NCI-H345 (cell line): ENCODE data around the gene ZNF341.
"Not testable (repeated sequence)": the region's sequence is repeated elsewhere in the genome, so short reads cannot be mapped to it uniquely, and the experiment has no call there.

Experiments
- DNase-seq: peaks from one replicate; lab custom pipeline; 2025; lab: John Stamatoyannopoulos, UW

ZNF341 gene

GRCh38 chr20:33770005-33770404 lies 38.2 kb downstream of the ZNF341 start:
- no peak for DNase-seq

- DNase-seq, result no peak
Measured at GRCh38 chr20:33771938-33772337, 40.1 kb downstream of the ZNF341 start.

DNA sequence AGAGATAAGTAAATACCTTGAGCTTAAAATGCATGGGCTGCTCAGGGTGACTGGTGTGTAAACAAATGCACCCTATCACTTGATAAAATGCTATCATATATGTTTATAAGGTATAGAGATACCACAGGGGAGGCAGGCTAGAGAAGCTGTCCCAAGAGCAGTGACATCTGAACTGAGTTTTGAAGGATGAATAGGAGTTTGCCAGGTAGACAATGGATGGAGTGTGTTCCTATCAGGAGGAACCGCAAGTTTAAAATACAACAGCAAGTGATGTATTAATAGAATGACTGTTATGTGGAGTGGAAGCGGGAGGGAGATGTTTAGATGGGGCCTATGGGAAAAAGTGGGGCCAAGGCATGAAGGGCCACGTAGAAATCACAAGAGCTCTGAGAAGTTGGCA lies 40.6 kb downstream of the ZNF341 start:
- no peak for DNase-seq

GRCh38 chr20:33773412-33774089 lies 41.8 kb downstream of the ZNF341 start:
- DNase-seq, result no peak

GRCh38 chr20:33777816-33778215 lies 46.0 kb downstream of the ZNF341 start:
- no peak for DNase-seq

DNA sequence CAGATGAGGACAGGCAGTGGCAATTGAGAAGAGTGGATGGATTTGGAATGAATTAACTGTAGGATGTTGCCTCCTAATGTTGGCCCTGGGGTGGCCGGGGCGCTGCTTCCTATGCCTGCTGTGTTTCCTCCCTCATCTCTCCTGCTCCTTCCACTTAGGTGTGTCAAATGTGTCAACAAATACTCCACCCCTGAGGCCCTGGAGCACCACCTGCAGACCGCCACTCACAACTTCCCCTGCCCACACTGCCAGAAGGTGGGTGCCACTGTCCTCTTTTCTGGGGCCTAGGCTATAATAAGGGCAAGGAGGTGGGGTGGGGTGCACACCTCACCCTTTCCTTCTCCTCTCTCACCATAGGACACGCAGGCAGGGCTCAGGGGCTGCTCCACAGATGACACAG lies 49.3 kb downstream of the ZNF341 start:
- no peak for DNase-seq

DNA sequence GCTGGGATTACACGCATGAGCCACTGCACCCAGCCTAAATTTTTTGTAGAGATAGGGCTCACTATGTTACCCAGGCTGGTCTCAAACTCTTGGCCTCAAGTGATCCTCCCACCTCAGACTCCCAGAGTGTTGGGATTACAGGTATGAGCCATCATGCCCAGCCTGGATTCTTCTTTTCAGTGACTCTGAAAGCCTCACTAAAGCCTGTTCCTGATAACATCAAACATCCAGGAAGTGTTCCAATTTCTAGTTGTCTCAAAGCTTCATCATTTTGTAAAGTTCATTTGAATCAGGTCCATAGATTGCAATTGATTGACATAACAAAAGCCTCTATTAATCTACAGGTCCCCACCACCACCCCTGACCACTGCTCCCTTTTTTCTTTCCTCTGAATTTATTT lies 50.1 kb downstream of the ZNF341 start:
- DNase-seq, result no peak

DNA sequence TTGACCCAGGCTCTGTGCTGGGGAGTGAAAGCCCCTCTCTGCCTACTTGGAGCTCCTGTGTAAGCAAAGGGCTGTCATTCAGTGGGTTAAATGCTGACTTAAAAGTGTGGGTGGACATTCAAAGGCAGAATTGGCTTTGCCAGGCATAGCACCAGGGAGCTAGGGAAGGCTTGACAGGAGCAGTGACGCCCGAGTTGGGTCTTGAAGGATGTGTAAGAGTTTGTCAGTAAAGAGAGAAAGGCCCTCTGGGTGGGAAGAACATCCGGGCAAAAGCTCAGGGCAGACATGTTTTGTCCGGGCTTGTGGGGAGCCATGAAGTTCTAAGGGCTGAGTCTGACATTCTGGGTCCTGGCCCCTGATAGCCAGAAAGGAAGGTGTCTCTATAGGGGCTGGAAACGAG lies 51.5 kb downstream of the ZNF341 start:
- no peak for DNase-seq

- no peak for DNase-seq
Measured at GRCh38 chr20:33783818-33784217, 52.0 kb downstream of the ZNF341 start.

- no peak for DNase-seq
Measured at GRCh38 chr20:33784225-33784624, 52.4 kb downstream of the ZNF341 start.

DNA sequence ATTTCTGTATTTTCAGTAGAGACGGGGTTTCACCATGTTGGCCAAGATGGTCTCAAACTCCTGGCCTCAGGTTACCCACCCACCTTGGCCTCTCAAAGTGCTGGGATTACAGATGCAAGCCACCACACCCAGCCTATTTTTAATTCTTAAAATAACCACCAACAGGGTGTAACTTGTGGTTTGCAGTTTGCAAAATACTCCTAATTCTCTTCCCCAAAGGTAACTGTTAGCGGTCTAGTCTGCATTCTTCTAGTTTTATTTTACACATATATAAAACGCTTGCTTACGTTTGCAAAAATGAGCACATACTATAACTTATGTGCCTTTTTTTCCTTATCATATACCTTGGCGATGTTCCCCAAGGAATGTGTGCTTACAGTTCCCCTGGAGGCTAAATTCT lies 53.7 kb downstream of the ZNF341 start:
- no peak for DNase-seq

DNA sequence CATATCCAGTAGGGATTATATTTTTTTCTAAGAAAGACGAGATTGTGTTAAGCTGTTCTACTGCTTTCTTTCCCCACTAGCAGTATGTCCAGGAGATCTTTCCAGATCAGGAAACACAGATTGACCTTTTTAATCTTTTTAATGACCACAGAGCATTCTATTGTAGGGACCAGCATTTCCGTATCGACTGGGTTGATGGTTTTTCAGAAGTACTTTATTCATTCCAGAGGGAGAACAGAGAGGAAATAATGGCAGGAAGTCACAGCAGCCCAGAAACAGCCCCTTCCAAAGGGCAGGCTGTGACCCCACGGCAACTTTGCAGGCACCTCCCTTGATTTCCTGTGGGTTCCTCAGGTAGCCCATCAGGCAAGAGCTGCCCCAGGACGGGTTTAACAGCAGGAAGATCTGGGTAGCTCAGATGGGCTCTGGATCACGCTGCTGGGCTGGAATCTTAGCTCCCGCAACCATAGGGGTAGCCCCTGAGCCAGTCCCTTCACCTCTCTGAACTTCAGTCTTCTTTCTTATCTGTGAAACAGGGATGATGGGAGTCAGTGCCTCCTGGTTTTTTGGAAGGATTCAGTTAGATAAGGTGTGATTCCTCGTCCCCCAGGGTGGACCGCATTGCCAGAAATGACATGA lies 55.6 kb downstream of the ZNF341 start:
- no peak for DNase-seq

- no peak for DNase-seq
Measured at GRCh38 chr20:33788351-33789049, 56.7 kb downstream of the ZNF341 start.

DNA sequence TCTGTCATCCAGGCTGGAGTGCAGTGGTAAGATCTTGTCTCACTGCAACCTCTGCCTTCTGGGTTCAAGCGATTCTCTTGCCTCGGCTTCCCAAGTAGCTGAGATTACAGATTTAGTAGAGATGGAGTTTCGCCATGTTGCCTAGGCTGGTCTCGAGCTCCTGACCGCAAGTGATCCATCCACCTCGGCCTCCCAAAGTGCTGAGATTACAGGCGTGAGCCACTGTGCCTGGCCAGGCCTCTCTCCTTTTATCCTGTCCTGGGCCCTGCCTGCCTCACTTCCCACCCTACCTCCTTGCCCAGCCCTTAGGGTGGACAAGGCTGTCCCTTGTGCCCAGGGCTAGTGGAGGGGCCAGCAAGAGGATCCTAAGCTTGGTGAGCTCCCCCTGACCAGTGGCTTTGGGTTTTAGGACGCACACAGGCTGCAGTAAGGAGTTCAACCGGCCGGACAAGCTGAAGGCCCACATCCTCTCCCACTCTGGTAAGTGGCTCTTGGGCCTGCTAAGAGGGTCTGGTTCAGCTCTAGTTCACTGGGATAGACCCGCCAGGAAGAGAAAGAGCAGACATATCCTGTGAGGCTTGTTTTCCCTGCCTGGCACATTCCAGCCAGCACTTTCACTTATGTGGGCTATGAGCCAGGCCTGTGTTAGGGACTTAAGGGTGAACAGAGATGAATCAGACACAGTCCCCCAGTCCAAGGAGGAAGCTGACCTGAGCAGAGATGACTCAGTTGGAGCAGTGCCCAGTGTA lies 57.5 kb downstream of the ZNF341 start:
- DNase-seq, result no peak

DNA sequence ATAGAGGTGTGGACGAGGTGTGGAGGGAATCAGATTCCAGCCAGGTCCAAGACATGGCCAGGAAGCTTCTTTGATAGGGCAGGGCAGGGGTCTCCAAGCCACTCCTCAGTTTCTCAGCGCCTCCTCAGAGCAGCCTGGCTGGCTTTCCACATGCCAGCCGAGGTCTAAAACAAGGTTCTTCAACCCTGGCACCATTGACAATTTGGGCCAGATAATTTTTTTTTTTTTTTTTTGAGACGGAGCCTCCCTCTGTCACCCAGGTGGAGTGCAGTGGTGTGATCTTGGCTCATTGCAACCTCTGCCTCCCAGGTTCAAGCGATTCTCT lies 58.0 kb downstream of the ZNF341 start:
- no peak for DNase-seq

DNA sequence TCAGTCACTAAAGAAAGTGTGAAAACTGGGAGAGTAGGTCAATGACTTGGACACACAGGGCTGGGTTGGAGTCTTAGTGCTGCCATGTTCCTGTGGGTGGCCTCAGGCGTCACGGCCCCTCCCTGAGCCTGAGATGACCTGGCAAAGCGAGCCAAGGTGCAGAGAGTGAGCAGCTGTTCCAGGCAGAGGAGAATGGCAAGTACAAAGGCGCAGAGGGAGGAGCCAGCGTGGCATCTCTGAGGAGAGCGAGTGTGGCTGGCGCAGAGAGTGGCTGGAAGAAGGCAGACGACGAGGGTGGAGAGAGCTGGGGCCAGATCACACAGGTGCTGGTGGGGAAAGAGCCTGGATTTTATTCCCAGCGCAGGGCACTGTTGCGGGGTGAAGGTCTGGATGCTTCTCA lies 58.8 kb downstream of the ZNF341 start:
- DNase-seq, result no peak

GRCh38 chr20:33791021-33791420 lies 59.2 kb downstream of the ZNF341 start:
- no peak for DNase-seq

DNA sequence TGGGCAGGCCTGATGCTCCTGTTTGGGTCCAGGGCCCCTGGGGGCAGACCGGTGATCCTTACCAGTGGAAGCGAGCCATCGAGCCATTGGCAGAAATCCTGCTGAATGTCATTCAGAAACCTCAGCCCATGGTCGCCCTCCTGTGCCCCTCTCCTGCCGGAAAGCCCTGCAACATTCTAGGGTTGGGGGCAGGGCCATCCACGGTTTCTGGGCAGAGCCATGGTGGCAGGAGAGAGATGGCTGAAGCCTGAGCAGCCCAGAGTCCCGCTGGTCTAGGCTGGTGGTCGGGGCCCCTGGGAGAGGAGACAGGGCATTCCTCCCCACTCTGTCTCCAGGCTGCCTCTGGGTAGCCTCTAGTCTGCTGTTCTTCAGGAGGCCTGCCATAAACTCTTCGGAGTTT lies 59.7 kb downstream of the ZNF341 start:
- DNase-seq, result no peak

DNA sequence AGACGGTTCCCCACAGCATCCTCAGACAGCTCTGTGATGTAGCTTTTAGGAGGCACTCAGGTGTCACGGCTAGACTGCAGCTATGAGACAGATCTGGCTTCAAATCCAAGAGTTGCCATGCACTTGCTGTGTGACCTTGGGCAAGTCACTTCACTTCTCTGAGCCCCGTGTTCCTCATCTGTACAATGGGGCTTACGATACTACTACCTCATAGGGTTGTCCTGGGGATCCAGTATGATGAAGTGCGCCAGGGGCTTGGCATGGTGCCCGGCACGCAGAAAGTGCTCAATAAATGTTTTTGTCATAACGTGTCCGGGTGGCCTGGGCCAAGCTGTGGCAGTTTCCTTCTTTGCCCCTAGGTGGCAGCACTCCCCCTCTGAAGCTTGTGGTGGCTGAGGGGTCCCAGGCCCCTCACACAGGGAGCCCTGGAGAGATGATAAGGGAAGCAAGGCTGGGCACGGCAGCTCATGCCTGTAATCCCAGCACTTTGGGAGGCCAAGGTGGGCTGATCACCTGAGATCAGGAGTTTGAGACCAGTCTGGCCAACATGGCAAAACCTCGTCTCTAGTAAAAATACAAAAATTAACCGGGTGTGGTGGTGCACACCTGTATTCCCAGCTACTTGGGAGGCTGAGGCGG lies 60.3 kb downstream of the ZNF341 start:
- peak; percentile 27 for DNase-seq

DNA sequence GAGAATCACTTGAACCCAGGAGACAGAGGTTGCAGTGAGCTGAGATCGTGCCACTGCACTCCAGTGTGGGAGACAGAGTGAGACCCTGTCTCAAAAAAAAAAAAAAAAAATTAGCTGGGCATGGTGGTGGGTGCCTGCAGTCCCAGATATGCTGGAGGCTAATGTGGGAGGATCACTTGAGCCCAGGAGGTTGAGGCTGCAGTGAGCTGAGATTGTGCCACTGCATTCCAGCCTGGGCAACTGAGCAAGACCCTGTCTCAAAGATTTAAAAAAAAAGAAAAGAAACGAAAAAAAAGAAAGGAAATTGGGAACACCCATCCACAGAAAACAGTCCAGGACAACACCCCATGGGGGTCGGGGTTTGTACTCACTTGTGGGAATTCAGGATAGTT lies 60.8 kb downstream of the ZNF341 start:
- DNase-seq, result not testable (repeated sequence)

DNA sequence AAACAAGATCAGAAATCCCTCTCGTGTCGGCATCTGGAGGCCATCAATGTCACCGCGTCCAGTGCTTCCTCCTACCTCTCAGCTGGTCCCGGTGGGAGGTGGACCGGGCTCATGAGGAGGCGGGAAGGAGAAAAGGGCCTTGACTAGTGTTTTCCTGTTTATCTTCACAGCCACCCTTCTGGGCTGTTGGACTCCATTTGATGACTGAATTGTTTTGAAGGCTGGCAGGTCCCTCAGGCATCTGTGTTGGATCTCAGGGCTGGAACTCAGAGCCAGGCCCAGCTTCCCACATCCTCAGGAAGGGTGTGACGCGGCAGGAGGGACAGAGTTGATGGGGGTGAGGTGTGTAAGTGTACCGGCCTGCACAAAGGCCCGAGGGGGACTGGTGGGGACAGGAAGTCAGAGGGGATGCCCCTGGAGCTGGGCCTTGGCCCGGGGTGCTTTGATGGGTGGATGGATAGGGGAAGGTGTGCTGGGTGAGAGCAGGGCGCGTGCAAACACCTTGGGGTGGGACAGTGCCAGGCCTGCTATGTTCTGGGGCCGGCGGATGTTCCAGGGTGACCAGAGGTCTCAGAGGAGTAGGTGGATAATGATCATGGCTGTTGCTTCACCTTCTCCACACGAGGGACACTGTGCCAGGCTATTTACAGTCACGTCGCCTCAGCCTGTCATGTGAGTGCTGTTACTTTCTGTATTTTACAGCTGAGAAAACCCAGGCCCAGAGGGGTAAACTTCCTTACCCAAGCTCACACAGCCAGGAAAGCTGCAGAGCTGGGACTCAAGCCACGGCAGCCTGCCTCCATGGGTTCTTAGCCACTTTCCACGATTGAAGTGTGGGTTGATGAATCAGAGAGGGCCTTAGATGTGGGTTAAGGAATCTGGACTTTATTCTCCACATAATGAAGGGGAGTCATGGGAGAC lies 61.5 kb downstream of the ZNF341 start:
- DNase-seq, result no peak
